Activated CD8-positive, alpha-beta memory T cell treated with anti-CD3 and anti-CD28 coated beads, Interleukin-2, amount 50 U/mL, for 48 hours (primary cell): ENCODE results near the gene EID3.
A peak's percentile ranks its signal among the peaks of the same experiment; 100 is the strongest.

Source experiments
- DNase-seq: peaks from one replicate; pipeline ENCODE4 v3.0.0-alpha.2; 2020

The EID3 gene

DNA sequence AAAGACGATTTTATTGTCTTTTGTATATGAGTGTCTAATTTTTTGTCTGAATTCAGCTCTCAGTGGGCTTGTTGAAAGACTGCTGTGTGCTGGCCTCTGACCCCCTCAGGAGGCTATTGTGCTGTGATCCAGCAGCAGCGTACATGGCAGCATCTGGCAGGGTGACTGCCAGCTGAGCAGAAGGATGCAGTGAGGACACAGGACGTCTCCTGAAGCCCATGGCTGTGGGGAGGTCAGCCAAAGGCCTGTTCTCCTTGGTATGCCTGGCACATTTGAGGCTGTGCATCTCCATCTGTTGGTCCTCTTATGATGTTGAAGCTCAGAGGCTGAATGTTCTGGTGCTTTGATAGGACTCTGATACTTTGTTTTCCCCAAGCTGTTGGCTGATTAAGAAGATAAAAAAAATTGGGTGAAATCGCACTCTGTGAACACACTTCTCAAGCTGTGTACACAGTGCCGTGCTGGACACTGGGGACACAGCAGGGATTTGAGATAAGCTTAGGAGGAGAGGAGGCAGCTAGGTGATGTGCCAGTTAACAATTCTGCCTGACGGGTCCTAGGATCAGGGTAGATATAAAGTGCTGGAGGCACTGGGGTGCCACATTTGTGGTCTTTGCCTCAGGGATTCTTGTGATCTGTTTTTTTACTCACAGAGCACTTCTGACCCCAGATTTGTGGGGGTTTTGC, 37.5 kb downstream of the EID3 start:
- DNase-seq: no peak

DNA sequence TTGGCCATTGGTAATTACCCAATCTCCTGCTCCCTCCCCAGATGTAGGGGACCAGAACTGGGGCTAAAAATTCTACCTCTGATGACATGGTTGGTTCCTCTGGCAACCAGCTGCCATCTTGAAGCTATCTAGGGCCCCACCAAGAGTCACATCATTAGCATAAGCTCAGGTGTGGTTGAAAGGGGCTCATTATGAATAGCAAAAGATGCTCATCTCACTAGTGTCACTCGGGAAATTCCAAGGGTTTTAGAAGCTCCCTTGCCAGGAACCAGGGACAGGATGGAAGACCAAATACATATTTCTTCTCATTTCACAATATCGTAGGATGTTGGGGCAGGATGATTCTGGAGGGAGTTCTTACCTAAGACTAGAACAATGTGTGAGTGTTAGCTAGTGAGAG, 38.6 kb downstream of the EID3 start:
- DNase-seq: no peak

DNA sequence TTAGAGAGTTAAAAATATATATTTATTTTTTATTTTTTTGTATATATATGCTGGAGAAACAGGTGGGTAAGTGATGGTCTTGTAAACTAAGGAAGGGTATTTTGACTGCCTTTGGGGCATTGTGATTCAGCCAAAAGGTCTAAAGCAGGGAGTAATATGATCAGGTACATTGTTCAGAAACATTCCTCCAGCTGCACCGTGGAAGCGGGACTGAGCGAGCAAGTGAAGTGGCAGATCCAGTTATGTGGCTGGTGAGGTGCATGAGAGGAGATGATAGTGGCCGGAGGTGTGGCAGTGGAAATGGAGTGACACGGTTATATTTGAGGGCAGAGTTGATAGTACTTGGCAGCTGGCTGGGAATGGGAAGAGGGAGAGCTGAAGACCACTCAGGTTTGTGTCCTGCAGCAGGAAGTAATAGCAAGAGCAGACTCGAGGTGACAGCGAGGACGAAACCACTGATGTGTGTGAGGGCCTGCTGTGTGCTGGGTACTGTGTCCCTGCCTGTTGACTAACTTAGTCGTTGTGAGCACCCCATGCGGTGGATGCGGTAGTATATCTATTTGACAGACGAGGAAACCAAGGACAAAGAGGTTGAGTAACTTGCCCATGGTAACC, 39.2 kb downstream of the EID3 start:
- no peak for DNase-seq

DNA sequence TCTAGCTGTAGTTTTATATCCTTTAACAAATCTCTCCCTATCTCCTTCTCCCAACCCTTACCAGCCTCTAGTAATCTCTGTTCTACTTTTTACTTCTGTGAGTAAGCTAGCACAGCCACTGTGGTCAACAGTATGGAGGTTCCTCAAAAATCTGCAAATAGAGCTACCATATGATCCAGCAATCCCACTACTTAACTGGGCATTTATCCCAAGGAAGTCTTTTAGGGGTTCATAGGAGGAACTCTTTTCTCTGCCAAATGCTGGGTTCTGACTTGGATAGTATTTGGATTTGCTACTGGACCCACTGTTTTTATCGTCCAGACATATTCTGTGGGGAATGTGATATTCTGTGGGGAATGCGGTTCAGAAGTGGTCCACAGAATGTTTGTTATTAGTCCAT, 41.1 kb downstream of the EID3 start:
- DNase-seq: no peak

DNA sequence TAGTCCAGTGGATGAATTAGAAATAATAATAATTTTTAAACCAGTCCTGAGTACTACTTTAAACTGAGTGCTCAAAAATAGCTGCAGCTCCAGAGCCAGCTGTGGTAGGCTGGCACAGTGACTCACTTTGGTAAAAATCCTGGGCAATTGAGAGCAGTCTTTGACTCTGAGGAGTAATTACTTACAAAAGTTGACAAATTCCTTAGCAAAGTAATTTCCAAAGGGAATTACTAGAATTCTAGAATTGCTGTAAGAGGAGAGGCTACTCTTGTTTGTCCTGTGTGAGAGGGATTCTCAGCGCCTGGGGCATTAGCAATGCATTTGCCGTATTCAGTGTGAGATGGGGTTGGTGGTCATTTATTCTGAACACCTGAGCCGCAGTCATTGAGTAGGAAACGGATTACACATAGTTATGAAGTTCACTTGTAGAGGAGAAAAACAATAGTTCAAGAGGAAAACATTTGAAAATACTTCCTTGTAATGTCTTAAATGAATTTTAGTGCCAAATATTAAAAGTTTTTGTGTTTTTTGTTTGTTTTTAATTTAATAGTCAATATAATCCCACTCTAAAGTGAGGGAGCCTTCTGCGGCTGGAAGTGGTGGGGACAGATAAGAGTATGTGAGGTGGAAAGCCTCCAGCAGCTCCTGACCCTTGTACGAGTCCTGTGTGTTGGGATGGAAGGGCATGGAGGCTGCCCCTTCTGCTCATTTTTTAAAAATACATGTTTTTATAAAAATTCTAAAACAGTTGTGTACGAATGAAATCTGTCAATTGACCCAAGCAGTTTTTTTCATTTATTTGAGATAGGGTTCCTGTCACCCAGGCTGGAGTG, 41.9 kb downstream of the EID3 start:
- DNase-seq: no peak

DNA sequence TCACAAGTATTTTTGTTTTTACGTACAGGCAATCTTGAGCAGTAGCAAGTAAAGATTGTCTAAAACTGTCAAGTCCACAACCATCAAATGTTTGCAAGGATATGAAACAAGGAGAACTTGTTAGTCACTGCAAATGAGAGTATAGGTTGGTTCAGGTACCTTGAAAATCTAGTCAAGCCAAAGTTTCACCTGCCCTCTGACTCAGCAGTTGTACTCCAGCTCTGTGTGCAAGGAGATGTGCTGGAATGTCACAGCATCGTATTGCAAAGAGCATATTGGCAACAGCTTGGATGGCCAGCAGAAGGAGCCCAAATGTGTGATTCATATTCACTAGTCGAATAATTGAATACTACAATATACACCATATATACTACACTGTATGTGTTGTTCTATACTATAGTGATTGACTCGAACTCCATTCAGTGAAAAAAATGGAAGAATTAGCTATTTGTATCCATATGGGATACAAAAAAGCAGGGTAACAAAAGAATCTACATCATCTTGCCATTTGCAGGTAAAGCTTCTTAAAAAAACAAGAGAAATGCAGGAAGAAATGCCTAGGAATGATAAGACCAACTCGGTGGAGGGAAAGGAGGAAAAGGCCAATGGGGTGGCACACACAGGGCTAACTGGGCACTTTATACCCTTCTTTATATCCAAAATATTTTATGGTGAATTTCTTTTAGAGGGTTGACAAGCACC, 44.0 kb downstream of the EID3 start:
- DNase-seq: no peak

DNA sequence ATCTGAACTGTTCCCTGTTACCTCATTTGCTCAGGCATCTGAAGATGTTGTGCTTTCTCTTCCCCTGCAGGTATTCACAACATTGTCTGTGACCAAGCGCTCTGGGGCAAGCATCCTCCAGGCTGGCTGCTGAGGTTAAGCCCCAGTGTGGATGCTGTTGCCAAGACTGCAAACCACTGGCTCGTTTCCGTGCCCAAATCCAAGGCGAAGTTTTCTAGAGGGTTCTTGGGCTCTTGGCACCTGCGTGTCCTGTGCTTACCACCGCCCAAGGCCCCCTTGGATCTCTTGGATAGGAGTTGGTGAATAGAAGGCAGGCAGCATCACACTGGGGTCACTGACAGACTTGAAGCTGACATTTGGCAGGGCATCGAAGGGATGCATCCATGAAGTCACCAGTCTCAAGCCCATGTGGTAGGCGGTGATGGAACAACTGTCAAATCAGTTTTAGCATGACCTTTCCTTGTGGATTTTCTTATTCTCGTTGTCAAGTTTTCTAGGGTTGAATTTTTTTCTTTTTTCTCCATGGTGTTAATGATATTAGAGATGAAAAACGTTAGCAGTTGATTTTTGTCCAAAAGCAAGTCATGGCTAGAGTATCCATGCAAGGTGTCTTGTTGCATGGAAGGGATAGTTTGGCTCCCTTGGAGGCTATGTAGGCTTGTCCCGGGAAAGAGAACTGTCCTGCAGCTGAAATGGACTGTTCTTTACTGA, 44.9 kb downstream of the EID3 start:
- no peak for DNase-seq

DNA sequence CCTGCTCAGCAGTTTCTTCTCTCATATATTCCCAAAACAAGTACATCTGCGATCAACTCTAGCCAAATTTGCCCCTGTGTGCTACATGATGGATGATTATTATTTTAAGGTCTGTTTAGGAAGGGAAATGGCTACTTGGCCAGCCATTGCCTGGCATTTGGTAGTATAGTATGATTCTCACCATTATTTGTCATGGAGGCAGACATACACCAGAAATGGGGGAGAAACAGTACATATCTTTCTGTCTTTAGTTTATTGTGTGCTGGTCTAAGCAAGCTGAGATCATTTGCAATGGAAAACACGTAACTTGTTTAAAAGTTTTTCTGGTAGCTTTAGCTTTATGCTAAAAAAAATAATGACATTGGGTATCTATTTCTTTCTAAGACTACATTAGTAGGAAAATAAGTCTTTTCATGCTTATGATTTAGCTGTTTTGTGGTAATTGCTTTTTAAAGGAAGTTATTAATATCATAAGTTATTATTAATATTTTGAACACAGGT, 45.5 kb downstream of the EID3 start:
- no peak for DNase-seq

DNA sequence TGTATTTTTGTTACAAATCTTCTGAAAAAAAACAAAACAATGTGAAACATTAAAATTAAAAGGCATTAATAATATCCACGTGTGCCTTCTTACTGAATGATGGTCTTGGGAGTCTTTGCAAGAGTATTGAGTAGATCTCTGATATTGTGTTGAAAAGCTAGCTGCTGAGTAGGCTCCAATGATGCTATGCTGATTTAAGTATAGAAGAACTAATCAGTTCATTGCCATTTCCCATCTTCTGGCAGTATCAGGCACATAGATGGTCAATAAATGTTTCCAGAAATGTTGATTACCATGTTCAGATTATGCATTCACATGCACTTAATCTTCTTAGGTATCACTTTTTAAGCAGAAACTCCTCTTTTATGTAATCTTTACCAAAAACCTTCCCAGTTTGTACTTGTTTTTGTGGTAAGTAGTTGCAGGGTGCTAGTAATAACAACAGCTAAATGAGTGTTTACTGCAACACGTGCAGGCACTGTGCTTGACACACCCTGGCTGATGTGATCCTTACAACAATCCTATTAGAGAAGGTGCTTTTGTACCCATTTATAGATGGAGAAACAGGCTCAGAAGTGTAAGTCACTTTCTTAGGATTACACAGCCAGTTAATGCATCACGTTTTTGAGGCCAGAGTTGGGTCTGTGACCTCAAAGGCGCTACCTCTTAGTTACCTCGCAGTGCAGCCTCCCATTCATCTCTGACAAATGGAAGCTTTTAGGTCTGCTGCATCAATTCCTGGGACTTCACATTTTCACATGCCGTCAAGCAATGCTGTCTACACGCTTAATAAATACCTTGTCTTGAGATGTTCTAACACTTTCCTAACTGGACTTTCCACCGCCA, 46.9 kb downstream of the EID3 start:
- peak; percentile 39 for DNase-seq

DNA sequence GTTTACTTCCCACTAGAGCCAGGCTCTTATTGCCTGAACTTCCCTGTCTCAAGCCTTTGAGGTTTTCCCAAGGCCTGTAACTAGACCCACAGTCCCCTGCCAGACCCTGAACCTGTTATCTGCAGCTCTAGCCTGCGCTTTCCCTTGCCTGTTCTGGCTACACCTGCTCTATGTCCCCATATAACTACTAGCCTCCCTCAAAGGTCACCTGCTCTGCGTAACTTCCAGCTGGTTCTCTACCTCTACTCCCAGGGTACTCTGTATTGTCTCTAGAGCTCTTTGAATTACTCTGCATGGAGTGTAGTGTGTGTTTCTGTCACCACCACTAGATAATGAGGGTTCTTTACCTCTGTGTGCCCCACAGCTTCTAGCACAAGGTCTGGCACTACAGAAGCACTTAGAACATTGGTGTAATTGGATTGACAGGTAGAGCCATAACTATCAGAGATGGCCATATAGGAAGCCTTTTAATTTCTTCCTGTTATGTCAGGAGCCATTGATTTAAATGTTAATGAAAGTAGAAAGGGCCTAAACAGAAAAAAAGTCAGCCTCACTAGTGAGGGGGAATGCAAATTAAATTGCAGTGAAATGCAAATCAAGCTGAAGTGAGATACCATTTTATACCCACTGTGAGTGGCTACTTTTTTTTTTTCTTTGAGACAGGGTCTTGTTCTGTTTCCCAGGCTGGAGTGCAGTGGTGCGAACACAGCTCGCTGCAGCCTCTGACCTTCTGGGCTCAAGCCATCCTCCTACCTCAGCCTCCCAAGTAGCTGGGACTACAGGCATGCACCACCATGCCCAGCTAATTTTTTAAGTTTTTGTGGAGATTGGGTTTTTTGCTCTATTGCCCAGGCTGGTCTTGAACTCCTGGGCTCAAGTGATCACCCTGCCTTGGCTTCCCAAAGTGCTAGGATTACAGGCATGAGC, 47.8 kb downstream of the EID3 start:
- peak; percentile 6 for DNase-seq

DNA sequence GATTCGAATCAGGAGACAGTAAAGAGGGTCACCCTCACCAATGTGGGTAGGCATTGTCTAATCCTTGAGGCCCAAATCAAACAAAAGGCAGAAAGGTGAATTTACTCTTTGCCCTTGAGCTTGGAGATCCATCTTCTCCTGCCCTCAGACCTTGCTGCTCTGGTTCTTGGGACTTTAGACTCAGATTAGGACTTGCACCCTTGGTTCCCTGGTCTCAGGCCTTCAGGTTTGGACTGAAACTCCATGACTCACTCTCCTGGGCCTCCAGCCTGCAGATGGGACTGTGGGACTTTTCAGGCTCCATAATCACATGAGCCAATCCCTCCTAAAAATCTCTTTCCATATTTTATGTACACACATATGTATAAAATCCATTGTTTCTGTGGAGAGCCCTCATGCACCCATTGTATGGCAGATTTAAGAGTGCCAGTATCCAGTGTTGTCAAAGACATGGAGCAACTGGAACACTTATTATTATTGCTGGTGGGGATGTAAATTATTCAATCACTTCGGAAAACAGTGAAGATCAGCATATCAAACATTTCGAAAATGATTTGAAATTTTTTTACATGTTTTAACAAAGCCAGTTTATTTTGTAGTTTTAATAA, 48.7 kb downstream of the EID3 start:
- DNase-seq: peak; percentile 13

DNA sequence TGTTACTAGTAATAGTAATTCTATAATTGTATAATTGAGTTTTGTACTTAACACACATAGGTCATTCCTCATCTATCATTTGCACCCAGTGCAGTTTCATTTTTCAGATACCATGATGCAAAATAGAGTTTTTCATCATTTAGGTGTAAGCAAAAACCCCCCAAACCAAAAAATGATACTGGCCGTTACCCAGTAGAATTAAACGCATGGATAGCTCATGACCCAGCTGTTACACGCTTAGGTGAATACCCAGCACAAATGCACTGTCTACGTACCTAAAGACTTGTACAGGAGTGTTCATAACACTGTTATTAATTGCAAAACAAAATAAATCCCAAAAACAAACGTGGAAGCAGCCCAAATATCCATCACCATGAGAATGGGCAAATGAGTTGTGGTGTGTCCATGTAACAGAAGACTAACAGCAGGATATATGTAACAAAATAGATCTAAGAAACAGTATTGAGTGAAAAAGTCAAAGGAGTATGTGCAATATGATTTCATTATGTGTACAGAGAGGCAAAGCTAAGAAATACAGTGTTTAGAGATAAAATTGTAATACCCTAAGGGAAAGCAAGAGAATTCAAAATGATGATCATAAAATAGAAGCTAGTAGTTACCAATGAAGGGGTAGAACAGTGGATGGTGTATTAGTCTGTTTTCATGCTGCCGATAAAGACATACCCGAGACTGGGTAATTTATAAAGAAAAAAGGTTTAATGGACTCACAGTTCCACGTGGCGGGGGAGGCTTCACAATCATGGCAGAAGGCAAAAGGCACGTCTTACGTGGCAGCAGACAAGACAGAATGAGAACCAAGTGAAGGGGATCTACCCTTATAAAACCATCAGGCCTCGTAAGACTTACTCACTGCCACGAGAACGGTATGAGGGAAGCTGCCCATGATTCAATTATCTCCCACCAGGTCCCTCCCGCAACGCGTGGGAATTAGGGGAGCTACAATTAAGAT, 49.8 kb downstream of the EID3 start:
- DNase-seq: peak; percentile 25

DNA sequence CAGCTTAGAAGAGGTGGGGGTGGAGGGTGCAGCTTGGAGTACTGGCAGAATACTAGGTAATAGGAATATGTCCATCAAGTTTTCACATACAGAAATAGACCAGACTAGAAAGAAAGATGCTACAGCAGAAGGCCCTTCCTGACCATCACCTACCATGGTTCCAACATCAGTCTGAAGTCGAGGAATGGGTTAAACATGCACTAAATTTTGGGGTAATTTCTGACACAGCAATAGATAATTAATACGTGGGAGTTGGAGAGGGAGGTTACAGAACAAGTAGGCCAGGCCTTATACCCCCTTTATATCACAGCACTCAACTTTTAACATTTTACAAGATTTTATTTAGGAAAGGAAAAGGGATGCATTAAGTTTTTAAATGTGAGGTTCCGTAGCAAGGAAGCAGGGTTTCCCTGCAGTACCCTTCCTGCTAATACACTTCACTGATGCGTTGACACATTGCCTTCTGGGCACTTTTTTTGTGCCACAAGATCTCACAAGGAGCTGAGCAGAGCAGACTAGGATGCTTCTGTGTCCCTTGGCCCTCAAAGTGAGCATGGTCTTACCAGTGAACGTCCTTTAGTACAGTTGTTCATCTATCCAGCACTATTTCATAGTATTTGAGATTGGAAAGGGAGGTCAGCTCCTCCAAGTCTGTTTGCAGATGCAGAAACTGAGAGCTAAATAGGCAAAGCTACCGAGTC, 50.8 kb downstream of the EID3 start:
- peak; percentile 34 for DNase-seq
